Measurements from ENCODE around the gene ZBTB5. TPM values are rescaled to one million over a fixed set of nuclear protein-coding genes. Genes with fewer than 3 reads are reported as not detected.

Gene ZBTB5
- total and polyA plus RNA-seq, 9 of the 15 experiments (the other 6 are each of a cell fraction or from before 2014, with no cell fraction given) = 2.3 to 43.2 (median 15.5) TPM

DNA sequence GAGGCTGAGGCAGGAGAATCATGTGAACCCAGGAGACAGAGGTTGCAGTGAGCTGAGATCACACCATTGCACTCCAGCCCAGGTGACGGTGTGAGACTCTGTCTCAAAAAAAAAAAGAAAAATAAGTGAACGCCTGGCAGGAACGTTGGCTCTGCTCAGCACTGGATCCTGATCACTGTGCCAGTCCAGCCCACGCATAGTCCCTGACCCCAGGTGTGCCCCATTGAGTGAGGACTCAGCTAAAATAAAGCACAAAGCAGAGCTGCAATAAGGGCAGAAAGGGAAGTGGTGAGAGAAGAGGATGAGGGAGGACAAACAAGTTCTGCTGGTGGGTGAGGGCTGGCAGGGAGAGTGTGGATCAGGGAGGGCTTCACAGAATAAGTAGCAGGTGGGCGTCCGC, 38.4 kb downstream of the ZBTB5 start:
- Histone ChIP-seq H3K9me3 (replicated peaks; ENCODE audit: control insufficient read depth, insufficient read depth, low read depth, low read length) (no peaks in the 10 kb centered on the region), H2AFZ (ENCODE audit: low read depth, low read length) (no peak overlapping the region), H3K4me3 (no peak overlapping the region), H3K79me2 (ENCODE audit: control insufficient read depth, insufficient read depth, low read length) (peaks cover 38% of the 10 kb centered on the region), H3K4me1 (replicated peaks in 1 of 2; ENCODE audit: control insufficient read depth in 2 of 2, insufficient read depth in 2 of 2, low read length in 2 of 2) (peaks cover 11 to 35% of the 10 kb centered on the region in 2 experiments), H3K27ac (ENCODE audit: extremely low read depth, low read depth, low read length) (no peak overlapping the region), H3K4me2 (ENCODE audit: insufficient read depth, low read length) (no peak overlapping the region), H3K9ac (ENCODE audit: insufficient read depth in 1 of 2, low read depth in 2 of 2, low read length in 2 of 2) (no peak overlapping the region; a peak in 1 of 4 replicates), H3K27me3 (ENCODE audit: control insufficient read depth in 2 of 2, insufficient read depth in 2 of 2, low read length in 2 of 2) (no peaks in the 10 kb centered on the region), H4K20me1 (replicated peaks; ENCODE audit: control insufficient read depth, insufficient read depth, low read length) (peaks cover 14% of the 10 kb centered on the region), H3K9me1 (ENCODE audit: control insufficient read depth, insufficient read depth, low read length) (no peaks in the 10 kb centered on the region), H3K36me3 (ENCODE audit: control insufficient read depth, insufficient read depth, low read length) (peaks cover 84% of the 10 kb centered on the region)
- CTCF ChIA-PET (ENCODE audit: low intra/inter-chr PET ratio) = no interaction called here
- intact Hi-C loops (cut with micrococcal nuclease) = no loop called here
- POLR2A ChIA-PET = interaction anchor here (0.6 to 1.1 kb wide), 3 partner anchors 24 to 40 kb away, joined by 3 read pairs; no protein-coding TSS in a partner anchor
- no peak for DNase-seq (ENCODE audit: extremely low read depth in 1 of 4, low spot score in 3 of 4)
- in situ Hi-C loops (cut with MboI) = no loop called here
- no peak for FAIRE-seq
- 90% methylated on average over 6 of the region's 6 CpGs for WGBS (ENCODE audit: insufficient coverage, low coverage, missing lambda C conversion rate)
- TF ChIP-seq CBFB (CRISPR knock-in tag; IDR thresholded peaks at IDR 0.05) (no peak), ETV5 (CRISPR knock-in tag; IDR thresholded peaks at IDR 0.05; ENCODE audit: low read depth) (no peak), RBM14 (IDR thresholded peaks at IDR 0.05; ENCODE audit: borderline replicate concordance, insufficient read depth, low read depth, low read length) (no peak), NCOR1 (IDR thresholded peaks at IDR 0.05) (no peak), SREBF2 (CRISPR knock-in tag; IDR thresholded peaks at IDR 0.05) (no peak), SIN3A (IDR thresholded peaks at IDR 0.05; ENCODE audit: borderline replicate concordance in 2 of 2, control insufficient read depth in 1 of 2, low read depth in 2 of 2, low read length in 2 of 2) (no peak), SRSF7 (optimal IDR thresholded peaks at IDR 0.05; ENCODE audit: low read depth, low read length) (no peak), IRF2 (CRISPR knock-in tag; IDR thresholded peaks at IDR 0.05) (no peak), ERF (CRISPR knock-in tag; IDR thresholded peaks at IDR 0.05) (no peak)
- TF ChIP-seq, protein P1, sequence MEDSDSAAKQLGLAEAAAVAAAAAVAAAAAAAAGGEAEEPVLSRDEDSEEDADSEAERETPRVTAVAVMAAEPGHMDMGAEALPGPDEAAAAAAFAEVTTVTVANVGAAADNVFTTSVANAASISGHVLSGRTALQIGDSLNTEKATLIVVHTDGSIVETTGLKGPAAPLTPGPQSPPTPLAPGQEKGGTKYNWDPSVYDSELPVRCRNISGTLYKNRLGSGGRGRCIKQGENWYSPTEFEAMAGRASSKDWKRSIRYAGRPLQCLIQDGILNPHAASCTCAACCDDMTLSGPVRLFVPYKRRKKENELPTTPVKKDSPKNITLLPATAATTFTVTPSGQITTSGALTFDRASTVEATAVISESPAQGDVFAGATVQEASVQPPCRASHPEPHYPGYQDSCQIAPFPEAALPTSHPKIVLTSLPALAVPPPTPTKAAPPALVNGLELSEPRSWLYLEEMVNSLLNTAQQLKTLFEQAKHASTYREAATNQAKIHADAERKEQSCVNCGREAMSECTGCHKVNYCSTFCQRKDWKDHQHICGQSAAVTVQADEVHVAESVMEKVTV (CRISPR knock-in tag; IDR thresholded peaks at IDR 0.05) = no peak
- TF ChIP-seq, protein P2, sequence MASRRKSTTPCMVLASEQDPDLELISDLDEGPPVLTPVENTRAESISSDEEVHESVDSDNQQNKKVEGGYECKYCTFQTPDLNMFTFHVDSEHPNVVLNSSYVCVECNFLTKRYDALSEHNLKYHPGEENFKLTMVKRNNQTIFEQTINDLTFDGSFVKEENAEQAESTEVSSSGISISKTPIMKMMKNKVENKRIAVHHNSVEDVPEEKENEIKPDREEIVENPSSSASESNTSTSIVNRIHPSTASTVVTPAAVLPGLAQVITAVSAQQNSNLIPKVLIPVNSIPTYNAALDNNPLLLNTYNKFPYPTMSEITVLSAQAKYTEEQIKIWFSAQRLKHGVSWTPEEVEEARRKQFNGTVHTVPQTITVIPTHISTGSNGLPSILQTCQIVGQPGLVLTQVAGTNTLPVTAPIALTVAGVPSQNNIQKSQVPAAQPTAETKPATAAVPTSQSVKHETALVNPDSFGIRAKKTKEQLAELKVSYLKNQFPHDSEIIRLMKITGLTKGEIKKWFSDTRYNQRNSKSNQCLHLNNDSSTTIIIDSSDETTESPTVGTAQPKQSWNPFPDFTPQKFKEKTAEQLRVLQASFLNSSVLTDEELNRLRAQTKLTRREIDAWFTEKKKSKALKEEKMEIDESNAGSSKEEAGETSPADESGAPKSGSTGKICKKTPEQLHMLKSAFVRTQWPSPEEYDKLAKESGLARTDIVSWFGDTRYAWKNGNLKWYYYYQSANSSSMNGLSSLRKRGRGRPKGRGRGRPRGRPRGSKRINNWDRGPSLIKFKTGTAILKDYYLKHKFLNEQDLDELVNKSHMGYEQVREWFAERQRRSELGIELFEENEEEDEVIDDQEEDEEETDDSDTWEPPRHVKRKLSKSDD (conservative IDR thresholded peaks at IDR 0.05; ENCODE audit: low read length) = no peak
- no TSS peak for BruUV-seq (replicated peaks)
- no peak for ATAC-seq

All from K562 (cell line).